MV-4-11 (cell line): ENCODE measurements around the gene TRIP10.
"Not testable (repeated sequence)": the region's sequence is repeated elsewhere in the genome, so short reads cannot be mapped to it uniquely, and the experiment has no call there.

Source experiments
- DNase-seq: peaks from one replicate; lab custom pipeline; 2025; lab: John Stamatoyannopoulos, UW

Gene TRIP10

GRCh38 chr19:6739390-6739882 is at the start of gene TRIP10:
TRIP10 (plus strand) TSS chr19:6739680; CDS start chr19:6739762, 82 bp downstream.
- DNase-seq, result peak; percentile 79

GRCh38 chr19:6690160-6690885 is 49.2 kb upstream of the TRIP10 start:
- DNase-seq, result no peak

- DNase-seq, result no peak
Observed at GRCh38 chr19:6691342-6691741, 48.1 kb upstream of the TRIP10 start.

GRCh38 chr19:6692027-6692426 is 47.5 kb upstream of the TRIP10 start:
- peak; percentile 15 for DNase-seq

GRCh38 chr19:6693056-6693471 is 46.4 kb upstream of the TRIP10 start:
- DNase-seq, result no peak

GRCh38 chr19:6693681-6694080 is 45.8 kb upstream of the TRIP10 start:
- DNase-seq, result no peak

GRCh38 chr19:6694147-6694815 is 45.2 kb upstream of the TRIP10 start:
- DNase-seq, result no peak

GRCh38 chr19:6696239-6696820 is 43.1 kb upstream of the TRIP10 start:
- no peak for DNase-seq

GRCh38 chr19:6697291-6697690 is 42.2 kb upstream of the TRIP10 start:
- peak; percentile 78 for DNase-seq

GRCh38 chr19:6699935-6700334 is 39.5 kb upstream of the TRIP10 start:
- no peak for DNase-seq

GRCh38 chr19:6700586-6701316 is 38.7 kb upstream of the TRIP10 start:
- no peak for DNase-seq

- DNase-seq, result no peak
Observed at GRCh38 chr19:6705931-6706632, 33.4 kb upstream of the TRIP10 start.

GRCh38 chr19:6706633-6706958 is 32.9 kb upstream of the TRIP10 start:
- no peak for DNase-seq

GRCh38 chr19:6707011-6707657 is 32.3 kb upstream of the TRIP10 start:
- no peak for DNase-seq

- no peak for DNase-seq
Observed at GRCh38 chr19:6707658-6708018, 31.8 kb upstream of the TRIP10 start.

GRCh38 chr19:6708346-6708745 is 31.1 kb upstream of the TRIP10 start:
- no peak for DNase-seq

- DNase-seq, result not testable (repeated sequence)
Observed at GRCh38 chr19:6708913-6709312, 30.6 kb upstream of the TRIP10 start.

GRCh38 chr19:6709549-6709948 is 29.9 kb upstream of the TRIP10 start:
- no peak for DNase-seq

GRCh38 chr19:6710273-6711077 is 29.0 kb upstream of the TRIP10 start:
- DNase-seq, result no peak

- DNase-seq, result no peak
Observed at GRCh38 chr19:6711078-6711361, 28.5 kb upstream of the TRIP10 start.

GRCh38 chr19:6711605-6712004 is 27.9 kb upstream of the TRIP10 start:
- no peak for DNase-seq
